ENCODE results near the gene RAB20.

RAB20 gene

GRCh38 chr13:110528911-110529310 is 32.6 kb downstream of the RAB20 start:
- DNase-seq (ENCODE audit: low read depth), result no peak

GRCh38 chr13:110528371-110528770 is 33.2 kb downstream of the RAB20 start:
- no peak for DNase-seq (ENCODE audit: low read depth)

GRCh38 chr13:110525328-110526319 is 35.9 kb downstream of the RAB20 start:
- DNase-seq (ENCODE audit: low read depth), result no peak

- DNase-seq (ENCODE audit: low read depth), result no peak
Observed at GRCh38 chr13:110524541-110525257, 36.8 kb downstream of the RAB20 start.

GRCh38 chr13:110523838-110524540 is 37.5 kb downstream of the RAB20 start:
- no peak for DNase-seq (ENCODE audit: low read depth)

GRCh38 chr13:110523180-110523579 is 38.3 kb downstream of the RAB20 start:
- no peak for DNase-seq (ENCODE audit: low read depth)

- no peak for DNase-seq (ENCODE audit: low read depth)
Observed at GRCh38 chr13:110522721-110523120, 38.8 kb downstream of the RAB20 start.

GRCh38 chr13:110521946-110522345 is 39.6 kb downstream of the RAB20 start:
- DNase-seq (ENCODE audit: low read depth), result no peak

GRCh38 chr13:110521296-110521680 is 40.2 kb downstream of the RAB20 start:
- DNase-seq (ENCODE audit: low read depth), result no peak

GRCh38 chr13:110520431-110521295 is 40.9 kb downstream of the RAB20 start:
- DNase-seq (ENCODE audit: low read depth), result no peak

- DNase-seq (ENCODE audit: low read depth), result no peak
Observed at GRCh38 chr13:110519506-110519905, 42.0 kb downstream of the RAB20 start.

- no peak for DNase-seq (ENCODE audit: low read depth)
Observed at GRCh38 chr13:110519046-110519445, 42.5 kb downstream of the RAB20 start.

GRCh38 chr13:110518571-110518970 is 43.0 kb downstream of the RAB20 start:
- DNase-seq (ENCODE audit: low read depth), result no peak

GRCh38 chr13:110518226-110518525 is 43.3 kb downstream of the RAB20 start:
- no peak for DNase-seq (ENCODE audit: low read depth)

GRCh38 chr13:110517505-110518225 is 43.9 kb downstream of the RAB20 start:
- DNase-seq (ENCODE audit: low read depth), result no peak

GRCh38 chr13:110516500-110516899 is 45.0 kb downstream of the RAB20 start:
- DNase-seq (ENCODE audit: low read depth), result no peak

GRCh38 chr13:110512198-110512740 is 49.3 kb downstream of the RAB20 start:
- DNase-seq (ENCODE audit: low read depth), result no peak

GRCh38 chr13:110511509-110512181 is 49.9 kb downstream of the RAB20 start:
- DNase-seq (ENCODE audit: low read depth), result no peak

- no peak for DNase-seq (ENCODE audit: low read depth)
Observed at GRCh38 chr13:110509971-110510786, 51.3 kb downstream of the RAB20 start.

Measured in stimulated activated CD8-positive, alpha-beta memory T cell treated with anti-CD3 and anti-CD28 coated beads, Interleukin-12 subunit alpha, Interleukin-12 subunit beta, amount 100 ng/mL, for 4 hours (primary cell).